Upper lobe of left lung (tissue), 6 donors: ENCODE measurements around the gene NFASC. TPM values are rescaled to one million over a fixed set of nuclear protein-coding genes. Genes with fewer than 3 reads are reported as not detected.

Experiments
- ATAC-seq, 2 donors: fragments of 200-7000 bp; cut with Tn5 transposase; one replicate each; pipeline ENCODE4 v1.9.1; 2022; ENCODE audit warnings: mild to moderate bottlenecking in 2 of 2, moderate library complexity in 2 of 2; ENCODE audit not compliant: low FRiP score in 2 of 2
- DNase-seq, 2 donors: peaks; one replicate each; pipeline ENCODE4 v3.0.0-alpha.2; 2019 to 2020
- H3K27ac ChIP-seq, 4 donors: fragments of 200-600 bp; sonication (generic); one replicate each; pipeline ENCODE4 v1.5.1; 2016 to 2019
- H3K27me3 ChIP-seq, 4 donors: fragments of 200-600 bp; sonication (generic); one replicate each; pipeline ENCODE4 v1.5.1; 2017 to 2019
- H3K36me3 ChIP-seq, 4 donors: fragments of 200-600 bp; sonication (generic); one replicate each; pipeline ENCODE4 v1.5.1; 2016 to 2019
- H3K4me1 ChIP-seq, 4 donors: fragments of 200-600 bp; sonication (generic); one replicate each; pipeline ENCODE4 v1.5.1; 2018 to 2019
- H3K4me3 ChIP-seq, 4 donors: fragments of 200-600 bp; sonication (generic); one replicate each; pipeline ENCODE4 v1.5.1; 2017 to 2019; ENCODE audit warnings: mild to moderate bottlenecking in 2 of 4, moderate library complexity in 1 of 4
- H3K9me3 ChIP-seq, 4 donors: fragments of 200-600 bp; sonication (generic); one replicate each; pipeline ENCODE4 v1.5.1; 2018 to 2019
- CTCF ChIP-seq, 6 experiments: fragments of 450-650 bp in 4 of 6; fragments of 200-600 bp in 2 of 6; sonication (generic) in 2 of 6; IDR thresholded peaks; one replicate each; pipeline ENCODE4 v1.5.1; 2016 to 2019; ENCODE audit warnings: antibody characterized with exemption in 6 of 6
- EP300 ChIP-seq, 4 donors: sonication (generic); formaldehyde crosslinking; IDR thresholded peaks; one replicate each; pipeline ENCODE4 v1.5.1; 2017; ENCODE audit warnings: antibody characterized with exemption in 4 of 4, control low read depth in 2 of 4
- POLR2A ChIP-seq, 4 donors: fragments of 450-650 bp; IDR thresholded peaks; one replicate each; pipeline ENCODE4 v1.5.1; 2016 to 2017; ENCODE audit warnings: antibody characterized with exemption in 4 of 4, mild to moderate bottlenecking in 2 of 4
- POLR2AphosphoS5 ChIP-seq, 2 donors: sonication (generic); formaldehyde crosslinking; IDR thresholded peaks; one replicate each; pipeline ENCODE4 v1.5.1; 2017; ENCODE audit warnings: antibody characterized with exemption in 2 of 2
- WGBS, 2 donors: methylation state at CpG; one replicate each; pipeline ENCODE4 v1.1.5; 2017 to 2018; 5-methylcytosine and 5-hydroxymethylcytosine counted together
- total RNA-seq, 6 donors: library from RNA; depleted of rRNA in 4 of 6; stranded (reverse); fragments of >200 nt in 4 of 6; gene quantifications; one replicate each; pipeline versions ENCODE4 v1.1.0 to v1.2.1, GENCODE V29; 2016 to 2021
- donor health status: DM: no; HTN: no; CAD: no; lungs with moderate emphysema.
- donor health status: DM: no; HTN: yes; CAD: no; lungs with severe emphysema.

The NFASC gene
- total RNA-seq, 6 donors from 2014 or later: 5.5 to 16.8 (median 6.9) TPM

DNA sequence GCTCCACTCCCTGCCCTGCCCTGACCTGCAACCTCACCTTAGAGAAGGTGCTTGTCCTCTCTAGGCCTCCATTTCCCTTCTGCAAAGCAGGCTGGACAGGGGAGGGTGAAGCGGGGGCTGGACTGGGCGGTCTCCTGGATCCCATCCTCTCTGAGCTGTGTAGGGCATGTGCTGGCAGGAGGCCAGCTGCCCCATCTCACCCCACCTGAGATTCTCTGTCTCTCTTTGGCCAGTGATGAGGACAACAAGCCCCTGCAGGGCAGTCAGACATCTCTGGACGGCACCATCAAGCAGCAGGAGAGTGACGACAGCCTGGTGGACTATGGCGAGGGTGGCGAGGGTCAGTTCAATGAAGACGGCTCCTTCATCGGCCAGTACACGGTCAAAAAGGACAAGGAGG, 145.4 kb downstream of the NFASC start:
- Histone ChIP-seq H3K4me3 (no peak overlapping the region), H3K27ac (no peak overlapping the region), H3K9me3 (no peaks in the 10 kb centered on the region), H3K36me3 (no peaks in the 10 kb centered on the region), H3K27me3 (no peaks in the 10 kb centered on the region), H3K4me1 (peaks cover 0 to 10% (median 0%) of the 10 kb centered on the region in 4 donors)
- no peak for DNase-seq
- ATAC-seq: no peak
- TF ChIP-seq POLR2A (IDR thresholded peaks at IDR 0.05) (no peak), CTCF (IDR thresholded peaks at IDR 0.05) (no peak), POLR2AphosphoS5 (IDR thresholded peaks at IDR 0.05) (no peak), EP300 (IDR thresholded peaks at IDR 0.05) (no peak)
- 88 to 91% methylated on average over 9 of the region's 9 CpGs for WGBS, 2 donors

- Histone ChIP-seq H3K36me3 (no peaks in the 10 kb centered on the region), H3K27ac (no peak overlapping the region), H3K9me3 (no peaks in the 10 kb centered on the region), H3K27me3 (no peaks in the 10 kb centered on the region), H3K4me3 (no peak overlapping the region), H3K4me1 (peaks cover 0 to 10% (median 0%) of the 10 kb centered on the region in 4 donors)
- TF ChIP-seq CTCF (IDR thresholded peaks at IDR 0.05) (no peak), EP300 (IDR thresholded peaks at IDR 0.05) (no peak), POLR2AphosphoS5 (IDR thresholded peaks at IDR 0.05) (no peak), POLR2A (IDR thresholded peaks at IDR 0.05) (no peak)
- 86 to 90% methylated on average over 13 of the region's 13 CpGs for WGBS, 2 donors
- DNase-seq: peak in 1 of 2 donors; percentile 53
- ATAC-seq: no peak
Measured at GRCh38 chr1:205016584-205016983, 145.9 kb downstream of the NFASC start.

- ATAC-seq: no peak
- no peaks in the 10 kb centered on the region for H3K36me3 ChIP-seq
- H3K4me3 ChIP-seq: no peak overlapping the region
- H3K9me3 ChIP-seq: no peaks in the 10 kb centered on the region
- TF ChIP-seq POLR2AphosphoS5 (IDR thresholded peaks at IDR 0.05) (no peak), POLR2A (IDR thresholded peaks at IDR 0.05) (no peak)
- H3K4me1 ChIP-seq: peaks cover 0 to 10% (median 0%) of the 10 kb centered on the region in 4 donors
- DNase-seq: no peak
- no peaks in the 10 kb centered on the region for H3K27me3 ChIP-seq
- WGBS, 2 donors: 82 to 90% methylated on average over 6 of the region's 6 CpGs
- no peak overlapping the region for H3K27ac ChIP-seq
Measured at GRCh38 chr1:205017001-205017400, 146.3 kb downstream of the NFASC start.

DNA sequence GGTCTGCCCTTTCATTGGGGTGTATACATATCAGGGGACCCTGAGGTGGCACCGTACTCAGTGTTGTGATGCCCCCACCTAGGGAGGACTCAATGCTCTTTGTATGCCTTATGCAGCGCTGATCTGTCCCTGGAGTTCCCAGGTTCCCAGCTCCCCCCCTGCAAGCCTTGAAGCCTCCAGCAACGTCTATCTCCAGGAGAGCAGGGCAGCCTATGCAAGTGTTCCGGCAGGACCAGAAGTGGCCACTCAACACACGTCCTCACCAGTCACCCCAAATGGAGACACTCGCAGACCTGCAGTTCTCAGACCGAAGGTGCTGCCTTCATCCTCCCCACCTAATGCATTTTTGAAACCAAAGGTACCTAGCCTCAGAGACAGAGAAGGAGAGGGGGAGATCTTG, 147.1 kb downstream of the NFASC start:
- ATAC-seq (no peak), DNase-seq (no peak)
- no peak for TF ChIP-seq EP300 (IDR thresholded peaks at IDR 0.05)
- no peak for TF ChIP-seq POLR2A (IDR thresholded peaks at IDR 0.05)
- TF ChIP-seq POLR2AphosphoS5 (IDR thresholded peaks at IDR 0.05): no peak
- no peak for TF ChIP-seq CTCF (IDR thresholded peaks at IDR 0.05)
- Histone ChIP-seq H3K9me3 (no peaks in the 10 kb centered on the region), H3K4me3 (no peak overlapping the region), H3K36me3 (no peaks in the 10 kb centered on the region), H3K27ac (no peak overlapping the region), H3K27me3 (no peaks in the 10 kb centered on the region), H3K4me1 (peaks cover 0 to 10% (median 0%) of the 10 kb centered on the region in 4 donors)
- WGBS, 2 donors: 69 to 72% methylated on average over 6 to 7 of the region's 7 CpGs

GRCh38 chr1:205018381-205018780, 147.7 kb downstream of the NFASC start:
- 53 to 70% methylated on average over 2 of the region's 2 CpGs for WGBS, 2 donors
- TF ChIP-seq POLR2A (IDR thresholded peaks at IDR 0.05) (no peak), POLR2AphosphoS5 (IDR thresholded peaks at IDR 0.05) (no peak), CTCF (IDR thresholded peaks at IDR 0.05) (no peak), EP300 (IDR thresholded peaks at IDR 0.05) (no peak)
- H3K27me3 ChIP-seq: no peaks in the 10 kb centered on the region
- no peak overlapping the region for H3K27ac ChIP-seq
- ATAC-seq (no peak), DNase-seq (no peak)
- no peak overlapping the region for H3K4me3 ChIP-seq
- no peaks in the 10 kb centered on the region for H3K9me3 ChIP-seq
- no peaks in the 10 kb centered on the region for H3K36me3 ChIP-seq
- peaks cover 0 to 10% (median 0%) of the 10 kb centered on the region in 4 donors for H3K4me1 ChIP-seq
